ENCODE data around the gene PRKCA. TPM values are rescaled to one million over a fixed set of nuclear protein-coding genes. Genes with fewer than 3 reads are reported as not detected.

Gene PRKCA
- total RNA-seq, 2 experiments from 2014 or later: 75.1 to 78.5 TPM

DNA sequence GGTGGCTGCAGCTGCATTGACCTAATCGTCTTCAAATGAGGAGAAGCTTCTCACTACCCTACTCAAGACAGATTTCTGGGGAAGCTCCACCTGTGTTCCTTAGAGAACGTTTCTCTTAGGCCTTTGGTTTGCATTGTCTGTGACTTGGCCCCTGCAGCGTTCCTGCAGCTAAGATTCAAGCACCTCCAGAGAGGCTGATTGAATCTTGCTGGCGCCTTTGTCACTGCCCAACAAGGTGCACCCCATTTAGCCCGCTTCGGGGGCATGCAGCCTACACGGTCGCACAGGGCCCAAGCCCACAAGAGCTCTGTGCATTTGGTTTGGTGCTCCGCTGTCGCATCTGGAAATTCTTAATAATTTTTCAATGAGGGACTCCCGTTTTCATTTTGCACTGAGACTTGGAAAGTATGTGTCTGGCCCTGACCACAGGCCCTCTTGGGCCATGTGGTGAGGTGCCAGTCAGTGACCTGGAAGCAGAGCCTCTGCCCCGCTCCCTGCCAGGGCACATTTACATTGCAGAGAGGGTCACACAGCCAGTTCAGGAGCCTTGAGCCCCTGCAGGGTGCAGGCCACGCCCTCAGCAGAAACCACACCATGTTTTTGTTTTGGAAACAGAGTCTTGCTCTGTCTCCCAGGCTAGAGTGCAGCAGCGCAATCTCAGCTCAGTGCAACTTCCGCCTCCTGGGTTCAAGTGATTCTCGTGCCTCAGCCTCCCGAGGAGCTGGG lies 481.4 kb downstream of the PRKCA start:
- DNase-seq: no peak
- H3K4me1 Mint-ChIP-seq (ENCODE audit: low read depth): no peaks in the 10 kb centered on the region
- POLR2A ChIA-PET: no interaction called here
- H3K36me3 Mint-ChIP-seq: peaks cover 35% of the 10 kb centered on the region
- H3K27ac Mint-ChIP-seq: no peak overlapping the region
- intact Hi-C loops (cut with micrococcal nuclease): no loop called here
- H3K9me3 Mint-ChIP-seq: no peaks in the 10 kb centered on the region
- no peak overlapping the region for H3K4me3 Mint-ChIP-seq
- no peaks in the 10 kb centered on the region for H3K27me3 Mint-ChIP-seq
- CTCF ChIA-PET: no interaction called here

DNA sequence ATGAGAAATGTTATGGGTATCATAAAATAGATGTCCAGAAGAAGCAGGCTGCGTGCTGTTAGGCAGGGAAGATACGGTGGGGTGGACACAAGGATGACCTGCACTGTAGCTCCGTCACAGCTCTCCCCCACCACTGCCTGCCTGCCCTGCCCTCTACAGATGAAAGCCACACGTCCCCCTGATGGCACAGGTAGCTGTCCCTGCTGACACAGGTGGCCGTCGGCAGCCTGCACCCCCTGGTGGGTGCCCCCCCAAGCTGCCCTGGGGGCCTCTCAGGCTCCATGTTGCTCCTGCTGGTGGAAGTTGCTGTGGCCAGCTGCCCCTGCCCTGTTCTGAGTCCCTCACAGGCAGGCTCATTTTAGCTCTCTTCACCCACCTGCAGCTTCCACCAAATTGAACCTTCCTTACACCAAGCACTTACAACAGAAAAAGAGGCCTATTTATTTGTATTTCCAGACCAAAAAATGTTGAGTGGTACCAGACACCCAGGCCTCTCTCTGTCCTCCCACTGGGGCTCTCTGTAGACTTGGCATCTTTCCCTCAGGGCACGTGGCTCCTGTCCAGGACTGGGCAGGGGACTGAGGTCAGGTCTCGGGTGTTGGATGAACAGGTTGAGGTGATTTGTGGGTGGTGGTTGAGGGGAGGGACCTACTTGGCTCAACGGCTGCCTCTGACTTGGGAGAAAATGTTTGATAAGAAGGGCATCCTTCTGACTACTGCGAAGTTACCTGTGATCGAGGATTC lies 482.4 kb downstream of the PRKCA start:
- CTCF ChIA-PET: no interaction called here
- Mint-ChIP-seq H3K4me1 (ENCODE audit: low read depth) (no peaks in the 10 kb centered on the region), H3K27ac (no peak overlapping the region)

DNA sequence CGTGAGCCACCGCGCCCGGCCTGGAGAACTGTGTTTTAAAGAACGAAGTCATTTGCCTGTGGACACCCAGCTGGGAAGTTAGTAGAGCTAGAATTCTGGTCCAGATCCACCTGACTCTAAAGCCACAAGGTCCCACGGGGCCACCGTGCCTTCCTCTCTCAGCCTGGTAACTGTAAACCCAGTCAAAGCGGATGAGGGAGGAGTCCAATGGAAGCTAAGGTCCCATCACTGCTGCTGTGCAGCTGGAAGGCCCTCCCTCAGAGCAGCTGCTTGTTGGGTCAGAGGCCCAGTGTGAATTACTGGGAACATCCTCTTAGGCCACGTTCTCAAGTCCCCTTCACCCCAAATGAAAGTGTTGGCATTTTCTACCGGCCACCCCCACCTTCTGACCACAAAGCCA lies 483.7 kb downstream of the PRKCA start:
- DNase-seq: no peak
- no peaks in the 10 kb centered on the region for H3K4me1 Mint-ChIP-seq (ENCODE audit: low read depth)
- H3K36me3 Mint-ChIP-seq: peaks cover 33% of the 10 kb centered on the region
- no peak overlapping the region for H3K4me3 Mint-ChIP-seq
- H3K27me3 Mint-ChIP-seq: no peaks in the 10 kb centered on the region
- intact Hi-C loops (cut with micrococcal nuclease): no loop called here
- POLR2A ChIA-PET: no interaction called here
- H3K27ac Mint-ChIP-seq: no peak overlapping the region
- CTCF ChIA-PET: interaction anchor here (0.6 kb wide), 1 partner anchor 283 kb away, joined by 4 read pairs; no protein-coding TSS in a partner anchor
- H3K9me3 Mint-ChIP-seq: no peaks in the 10 kb centered on the region

More for the DNA sequence above, 482.4 kb downstream of the PRKCA start:
- Mint-ChIP-seq H3K36me3 (peaks cover 33% of the 10 kb centered on the region), H3K27me3 (no peaks in the 10 kb centered on the region), H3K9me3 (no peaks in the 10 kb centered on the region), H3K4me3 (no peak overlapping the region)
- DNase-seq: no peak
- intact Hi-C loops (cut with micrococcal nuclease): no loop called here
- POLR2A ChIA-PET: no interaction called here

DNA sequence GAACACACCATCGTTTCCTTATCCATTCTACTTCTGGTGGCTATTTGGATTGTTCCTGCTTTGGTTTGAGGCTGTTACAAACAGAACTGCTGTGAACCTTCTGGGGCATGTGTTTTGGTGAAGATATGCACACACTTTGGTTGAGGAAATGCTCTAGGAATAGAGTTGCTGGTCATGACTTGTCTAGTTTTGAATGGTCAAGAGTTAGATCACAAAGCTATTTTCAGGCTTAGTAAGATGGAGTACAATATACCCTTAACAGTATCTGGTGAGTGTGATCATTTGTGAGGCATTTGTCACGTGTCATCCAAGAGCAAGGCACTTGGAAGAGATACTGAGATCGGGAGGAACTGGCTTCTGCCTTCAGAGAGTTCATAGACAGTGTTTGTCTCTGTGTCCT lies 485.5 kb downstream of the PRKCA start:
- ChIA-PET POLR2A (no interaction called here), CTCF (no interaction called here)
- H3K4me1 Mint-ChIP-seq (ENCODE audit: low read depth): no peaks in the 10 kb centered on the region
- no peak for DNase-seq
- intact Hi-C loops (cut with micrococcal nuclease): no loop called here
- H3K4me3 Mint-ChIP-seq: no peak overlapping the region
- H3K36me3 Mint-ChIP-seq: peaks cover 42% of the 10 kb centered on the region
- H3K27me3 Mint-ChIP-seq: no peaks in the 10 kb centered on the region
- no peaks in the 10 kb centered on the region for H3K9me3 Mint-ChIP-seq
- H3K27ac Mint-ChIP-seq: no peak overlapping the region

DNA sequence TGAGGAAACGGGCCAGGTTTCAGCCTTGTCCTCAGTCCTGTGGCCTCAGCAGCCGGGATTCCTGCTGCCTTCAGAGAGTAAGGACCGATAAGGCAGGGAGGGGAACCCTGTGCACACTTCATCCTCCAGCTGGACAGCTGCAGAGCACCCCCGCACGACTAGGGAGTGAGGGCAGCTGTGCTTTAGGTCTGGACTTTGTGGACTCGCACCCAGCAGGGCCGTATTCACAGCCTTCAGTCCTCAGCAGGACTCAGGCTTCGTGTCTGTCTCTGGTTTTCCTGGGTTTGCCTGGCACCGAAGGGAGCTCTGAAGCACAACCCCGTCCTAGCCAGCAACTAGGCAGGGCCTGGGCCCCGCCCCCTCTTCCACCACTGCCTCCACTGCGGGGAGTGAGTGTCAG lies 486.7 kb downstream of the PRKCA start:
- ChIA-PET POLR2A (no interaction called here), CTCF (no interaction called here)
- H3K4me1 Mint-ChIP-seq (ENCODE audit: low read depth): no peaks in the 10 kb centered on the region
- DNase-seq: no peak
- H3K9me3 Mint-ChIP-seq: no peaks in the 10 kb centered on the region
- H3K27me3 Mint-ChIP-seq: no peaks in the 10 kb centered on the region
- intact Hi-C loops (cut with micrococcal nuclease): no loop called here
- no peak overlapping the region for H3K4me3 Mint-ChIP-seq
- H3K36me3 Mint-ChIP-seq: peaks cover 51% of the 10 kb centered on the region
- no peak overlapping the region for H3K27ac Mint-ChIP-seq

DNA sequence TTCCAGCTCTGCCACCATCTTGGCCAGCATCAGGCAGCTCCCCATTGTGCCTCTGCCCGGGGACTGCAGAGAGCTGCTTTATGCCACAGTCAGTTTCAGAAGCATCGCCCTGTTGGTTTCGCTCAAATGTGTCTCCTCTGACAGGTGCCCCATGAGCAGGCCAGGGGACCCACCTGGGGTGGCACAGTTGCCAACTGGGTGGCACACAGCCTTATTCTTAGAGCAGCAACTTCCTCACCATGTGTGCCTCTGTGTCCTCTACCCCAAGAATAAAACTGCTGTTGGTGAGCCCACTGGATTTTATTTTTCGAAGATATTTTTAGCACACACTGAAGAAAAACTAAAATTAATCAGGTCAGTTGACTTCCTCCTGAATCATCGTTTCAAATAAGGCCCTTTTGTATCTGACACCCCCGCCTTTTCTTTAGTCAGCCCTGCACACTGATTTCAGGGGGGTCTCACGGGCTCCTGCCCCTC lies 487.6 kb downstream of the PRKCA start:
- Mint-ChIP-seq H3K27ac (no peak overlapping the region), H3K4me1 (ENCODE audit: low read depth) (no peaks in the 10 kb centered on the region), H3K27me3 (no peaks in the 10 kb centered on the region), H3K4me3 (no peak overlapping the region), H3K36me3 (peaks cover 54% of the 10 kb centered on the region), H3K9me3 (no peaks in the 10 kb centered on the region)
- no peak for DNase-seq
- ChIA-PET CTCF (no interaction called here), POLR2A (no interaction called here)
- intact Hi-C loops (cut with micrococcal nuclease): no loop called here

DNA sequence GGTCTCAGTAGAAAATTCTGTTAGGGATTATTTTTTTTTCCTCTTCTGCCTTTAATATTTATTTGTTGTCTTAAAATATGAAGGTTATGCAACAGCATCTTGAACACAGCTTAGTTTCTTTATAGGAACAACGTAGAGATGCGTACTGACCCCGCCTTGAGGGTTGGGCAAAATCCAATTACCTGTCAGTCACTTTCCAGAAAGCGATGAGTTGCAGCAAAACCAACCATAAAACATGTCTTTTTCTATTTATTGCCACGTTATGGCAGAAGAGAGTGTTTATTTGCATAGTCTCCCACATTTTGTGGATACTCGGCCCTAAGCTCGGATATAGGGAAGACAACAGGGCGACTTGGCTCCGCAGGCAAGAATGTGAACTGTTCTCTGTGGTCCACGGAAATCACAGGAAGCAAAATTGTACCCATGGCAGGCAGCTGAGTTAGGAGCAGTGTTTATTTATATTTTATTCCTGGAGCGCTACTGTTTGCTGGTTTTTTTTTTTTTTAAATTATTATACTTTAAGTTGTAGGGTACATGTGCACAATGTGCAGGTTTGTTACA lies 488.2 kb downstream of the PRKCA start:
- peaks cover 55% of the 10 kb centered on the region for H3K36me3 Mint-ChIP-seq
- H3K9me3 Mint-ChIP-seq: no peaks in the 10 kb centered on the region
- intact Hi-C loops (cut with micrococcal nuclease): no loop called here
- CTCF ChIA-PET: no interaction called here
- no peak overlapping the region for H3K4me3 Mint-ChIP-seq
- H3K27me3 Mint-ChIP-seq: no peaks in the 10 kb centered on the region
- H3K27ac Mint-ChIP-seq: no peak overlapping the region
- H3K4me1 Mint-ChIP-seq (ENCODE audit: low read depth): no peaks in the 10 kb centered on the region
- POLR2A ChIA-PET: no interaction called here
- no peak for DNase-seq

DNA sequence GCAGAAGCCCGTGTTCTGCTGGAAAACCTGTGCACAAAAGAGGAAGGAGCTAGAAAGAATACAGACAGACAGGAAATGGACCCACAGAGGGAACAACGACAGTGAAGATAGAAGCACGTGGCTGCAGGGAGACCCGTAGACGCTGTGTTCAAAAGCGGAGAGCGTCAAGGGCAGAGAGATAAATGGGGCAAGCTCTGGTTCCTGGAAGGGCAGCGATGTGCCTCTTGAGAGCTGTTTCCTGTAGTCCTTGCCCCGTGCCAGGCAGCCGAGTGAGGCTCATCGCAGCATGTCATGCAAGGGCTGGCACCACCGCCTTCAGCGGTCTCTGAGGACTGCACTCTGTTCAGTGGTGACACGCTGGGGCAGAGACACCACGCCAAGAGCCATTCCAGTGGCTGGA lies 488.9 kb downstream of the PRKCA start:
- Mint-ChIP-seq H3K4me3 (no peak overlapping the region), H3K36me3 (peaks cover 62% of the 10 kb centered on the region), H3K9me3 (no peaks in the 10 kb centered on the region), H3K27ac (no peak overlapping the region), H3K4me1 (ENCODE audit: low read depth) (no peaks in the 10 kb centered on the region), H3K27me3 (no peaks in the 10 kb centered on the region)
- POLR2A ChIA-PET: no interaction called here
- DNase-seq: no peak
- CTCF ChIA-PET: no interaction called here
- intact Hi-C loops (cut with micrococcal nuclease): no loop called here

DNA sequence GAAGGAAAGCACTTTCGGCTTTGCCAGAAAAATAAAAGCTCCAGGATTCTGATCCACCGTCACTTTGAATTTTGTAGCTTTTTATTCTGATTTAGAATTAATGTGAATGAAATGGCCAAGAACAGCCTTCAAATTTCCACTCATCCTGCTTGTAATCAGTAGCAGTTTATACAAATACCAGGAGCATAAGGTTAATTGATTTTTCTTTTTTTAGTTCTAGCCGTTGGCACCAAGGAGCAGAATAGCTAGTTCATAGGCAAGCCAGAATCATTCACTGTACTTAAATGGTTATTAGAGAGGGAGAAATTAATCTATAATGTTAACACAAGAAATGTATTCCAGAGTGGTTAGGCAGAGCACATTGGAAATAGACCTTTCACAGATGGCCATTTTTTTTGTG lies 491.4 kb downstream of the PRKCA start:
- no peaks in the 10 kb centered on the region for H3K27me3 Mint-ChIP-seq
- H3K27ac Mint-ChIP-seq: no peak overlapping the region
- no peaks in the 10 kb centered on the region for H3K4me1 Mint-ChIP-seq (ENCODE audit: low read depth)
- no peak for DNase-seq
- POLR2A ChIA-PET: no interaction called here
- intact Hi-C loops (cut with micrococcal nuclease): no loop called here
- no peaks in the 10 kb centered on the region for H3K9me3 Mint-ChIP-seq
- no peak overlapping the region for H3K4me3 Mint-ChIP-seq
- CTCF ChIA-PET: interaction anchor here (0.7 kb wide), 1 partner anchor 76 kb away, joined by 3 read pairs; no protein-coding TSS in a partner anchor
- H3K36me3 Mint-ChIP-seq: peaks cover 59% of the 10 kb centered on the region

DNA sequence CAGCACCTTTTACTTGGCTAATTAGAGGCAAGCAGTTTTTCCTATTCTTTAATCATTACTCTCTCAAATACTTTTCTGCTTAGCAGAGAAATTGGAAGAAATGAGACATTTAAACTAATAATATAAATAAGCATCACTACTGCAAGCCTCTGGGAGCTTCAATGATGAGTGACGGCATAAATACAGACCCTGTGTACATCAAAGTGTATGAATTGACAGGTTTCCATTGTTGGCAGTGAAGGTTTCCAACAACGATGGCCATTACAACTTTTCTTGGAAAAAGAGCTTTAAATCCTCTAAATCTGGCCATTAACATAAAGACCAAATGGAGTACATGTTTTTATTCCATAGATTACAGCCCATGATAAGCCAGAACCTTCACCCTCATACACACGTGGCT lies 493.1 kb downstream of the PRKCA start:
- intact Hi-C loops (cut with micrococcal nuclease): no loop called here
- Mint-ChIP-seq H3K4me1 (ENCODE audit: low read depth) (no peaks in the 10 kb centered on the region), H3K27ac (no peak overlapping the region), H3K9me3 (no peaks in the 10 kb centered on the region), H3K27me3 (no peaks in the 10 kb centered on the region), H3K4me3 (no peak overlapping the region), H3K36me3 (peaks cover 58% of the 10 kb centered on the region)
- DNase-seq: no peak
- POLR2A ChIA-PET: no interaction called here
- CTCF ChIA-PET: no interaction called here

DNA sequence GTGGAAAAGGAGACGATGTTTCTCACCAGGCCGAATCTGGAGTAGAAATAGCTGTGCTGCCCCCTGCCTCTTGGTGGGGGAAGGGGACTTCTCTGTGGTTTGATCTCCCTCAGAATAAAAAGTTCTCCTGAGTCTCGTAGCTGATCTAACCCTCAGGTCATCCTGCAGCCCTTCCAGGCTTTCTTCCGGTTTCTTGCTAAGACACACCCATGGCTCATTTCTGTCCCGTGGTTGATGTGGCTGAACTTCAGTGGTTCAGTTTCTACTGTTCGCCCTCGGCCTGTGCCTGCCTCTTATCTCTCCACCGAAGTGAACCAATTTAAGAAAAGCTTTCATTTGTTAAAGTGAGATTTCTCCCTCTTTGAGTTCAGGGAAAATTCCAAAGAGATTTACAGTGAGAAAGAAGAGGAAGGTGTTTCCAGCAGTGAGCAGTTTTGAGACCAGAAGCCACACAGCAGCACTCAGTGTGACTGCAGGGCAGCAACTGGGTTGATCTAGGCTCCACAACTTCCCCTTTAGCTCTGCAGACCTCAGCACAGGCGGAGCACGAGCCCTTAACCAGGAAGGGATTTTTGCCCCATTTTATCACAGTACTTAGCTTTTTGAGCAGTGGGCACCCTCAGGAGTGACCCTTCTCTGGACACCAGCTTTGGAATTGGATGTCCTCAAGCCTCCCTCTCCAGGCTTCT lies 497.6 kb downstream of the PRKCA start:
- intact Hi-C loops (cut with micrococcal nuclease): no loop called here
- no peak overlapping the region for H3K27ac Mint-ChIP-seq
- DNase-seq: no peak
- H3K36me3 Mint-ChIP-seq: peaks cover 47% of the 10 kb centered on the region
- H3K4me1 Mint-ChIP-seq (ENCODE audit: low read depth): no peaks in the 10 kb centered on the region
- H3K27me3 Mint-ChIP-seq: no peaks in the 10 kb centered on the region
- POLR2A ChIA-PET: no interaction called here
- no peak overlapping the region for H3K4me3 Mint-ChIP-seq
- no peaks in the 10 kb centered on the region for H3K9me3 Mint-ChIP-seq
- CTCF ChIA-PET: no interaction called here

DNA sequence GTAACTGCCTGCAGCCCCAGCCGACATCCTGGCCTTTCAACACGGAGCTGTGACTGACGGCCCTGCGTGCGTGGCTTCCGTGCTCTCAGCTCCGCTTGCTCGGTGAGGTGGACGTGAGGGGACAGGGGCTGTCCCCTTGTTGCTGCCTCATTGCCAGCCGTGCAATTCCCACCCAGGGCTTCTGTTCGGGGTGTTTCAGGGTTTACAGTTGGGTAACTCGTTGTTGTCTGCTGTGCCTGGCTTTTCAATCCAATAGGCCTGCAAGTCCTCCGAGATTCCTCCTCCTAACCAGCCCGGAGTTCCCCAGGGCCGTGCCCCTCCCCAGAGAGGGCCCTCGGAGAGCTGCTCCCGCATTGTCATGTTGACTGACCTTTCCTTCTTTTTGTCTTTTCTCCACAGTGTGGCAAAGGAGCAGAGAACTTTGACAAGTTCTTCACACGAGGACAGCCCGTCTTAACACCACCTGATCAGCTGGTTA lies 501.1 kb downstream of the PRKCA start:
- Mint-ChIP-seq H3K36me3 (peaks cover 28% of the 10 kb centered on the region), H3K4me3 (no peak overlapping the region), H3K27ac (no peak overlapping the region), H3K4me1 (ENCODE audit: low read depth) (peaks cover 11% of the 10 kb centered on the region), H3K9me3 (no peaks in the 10 kb centered on the region), H3K27me3 (no peaks in the 10 kb centered on the region)
- ChIA-PET POLR2A (no interaction called here), CTCF (no interaction called here)
- no peak for DNase-seq
- intact Hi-C loops (cut with micrococcal nuclease): no loop called here
